Esophagus muscularis mucosa (tissue), 4 donors: ENCODE results near the gene TLK2.
"Not testable (repeated sequence)": the region's sequence is repeated elsewhere in the genome, so short reads cannot be mapped to it uniquely, and the experiment has no call there.

ENCODE experiments used
- EP300 ChIP-seq: sonication (generic); formaldehyde crosslinking; IDR thresholded peaks from one replicate; pipeline ENCODE4 v1.6.1; 2017; ENCODE audit warnings: antibody characterized with exemption
- POLR2A ChIP-seq: fragments of 450-650 bp; IDR thresholded peaks from one replicate; pipeline ENCODE4 v1.6.1; 2017; ENCODE audit warnings: antibody characterized with exemption, moderate library complexity, mild to moderate bottlenecking, low read depth
- POLR2AphosphoS5 ChIP-seq, 2 donors: sonication (generic); formaldehyde crosslinking; IDR thresholded peaks; one replicate each; pipeline ENCODE4 v1.6.1; 2017; ENCODE audit warnings: antibody characterized with exemption in 2 of 2
- TF ChIP-seq, protein P1 (sequence below), 3 experiments: fragments of 200-600 bp in 2 of 3; fragments of 450-650 bp in 1 of 3; sonication (generic) in 2 of 3; IDR thresholded peaks; one replicate each; pipeline ENCODE4 v1.5.1; 2017 to 2019; ENCODE audit warnings: antibody characterized with exemption in 3 of 3, mild to moderate bottlenecking in 2 of 3, moderate library complexity in 1 of 3

DNA sequence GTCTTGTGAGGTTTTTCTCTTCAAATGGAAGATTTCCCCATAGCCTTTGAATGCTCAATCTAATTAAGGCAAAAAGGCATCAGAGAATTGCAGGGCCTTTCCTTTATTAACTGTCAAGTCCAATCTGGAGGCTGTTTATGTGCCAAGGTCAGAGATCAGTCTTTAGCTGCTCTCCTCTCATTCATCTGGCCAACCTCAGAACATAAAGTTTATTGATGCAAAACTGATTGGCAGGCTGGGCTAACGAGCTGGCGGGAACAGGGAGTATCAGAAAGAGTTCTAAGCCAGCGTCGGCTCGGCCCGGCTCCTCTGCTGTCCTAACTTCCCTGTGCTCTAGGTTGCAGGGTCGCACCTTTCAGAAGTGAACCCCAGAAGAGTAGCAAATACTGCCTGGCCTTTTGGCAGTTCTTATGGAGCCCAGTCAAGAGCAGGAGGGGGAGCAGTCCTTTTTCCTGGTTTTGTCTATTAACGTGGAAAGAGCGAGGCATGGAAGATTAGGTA lies 7.2 kb upstream of the TLK2 start:
- TF ChIP-seq, protein P1, sequence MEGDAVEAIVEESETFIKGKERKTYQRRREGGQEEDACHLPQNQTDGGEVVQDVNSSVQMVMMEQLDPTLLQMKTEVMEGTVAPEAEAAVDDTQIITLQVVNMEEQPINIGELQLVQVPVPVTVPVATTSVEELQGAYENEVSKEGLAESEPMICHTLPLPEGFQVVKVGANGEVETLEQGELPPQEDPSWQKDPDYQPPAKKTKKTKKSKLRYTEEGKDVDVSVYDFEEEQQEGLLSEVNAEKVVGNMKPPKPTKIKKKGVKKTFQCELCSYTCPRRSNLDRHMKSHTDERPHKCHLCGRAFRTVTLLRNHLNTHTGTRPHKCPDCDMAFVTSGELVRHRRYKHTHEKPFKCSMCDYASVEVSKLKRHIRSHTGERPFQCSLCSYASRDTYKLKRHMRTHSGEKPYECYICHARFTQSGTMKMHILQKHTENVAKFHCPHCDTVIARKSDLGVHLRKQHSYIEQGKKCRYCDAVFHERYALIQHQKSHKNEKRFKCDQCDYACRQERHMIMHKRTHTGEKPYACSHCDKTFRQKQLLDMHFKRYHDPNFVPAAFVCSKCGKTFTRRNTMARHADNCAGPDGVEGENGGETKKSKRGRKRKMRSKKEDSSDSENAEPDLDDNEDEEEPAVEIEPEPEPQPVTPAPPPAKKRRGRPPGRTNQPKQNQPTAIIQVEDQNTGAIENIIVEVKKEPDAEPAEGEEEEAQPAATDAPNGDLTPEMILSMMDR (IDR thresholded peaks at IDR 0.05): not testable (repeated sequence)
- TF ChIP-seq POLR2A; EP300; POLR2AphosphoS5 (IDR thresholded peaks at IDR 0.05): not testable (repeated sequence)
